ENCODE measurements around the gene ZRANB2. TPM values are rescaled to one million over a fixed set of nuclear protein-coding genes. Genes with fewer than 3 reads are reported as not detected.

The ZRANB2 gene
- total and polyA plus RNA-seq, 9 of the 15 experiments (the other 6 are each of a cell fraction or from before 2014, with no cell fraction given): 80.8 to 264 (median 157) TPM

- H3K4me1 ChIP-seq (replicated peaks in 1 of 2; ENCODE audit: control insufficient read depth in 2 of 2, insufficient read depth in 2 of 2, low read length in 2 of 2): no peaks in the 10 kb centered on the region; a peak in 2 of 5 replicates
- BruUV-seq (replicated peaks): no TSS peak
- H3K9me1 ChIP-seq (ENCODE audit: control insufficient read depth, insufficient read depth, low read length): no peaks in the 10 kb centered on the region
- FAIRE-seq: no peak
- in situ Hi-C loops (cut with MboI) (no loop called here), intact Hi-C loops (cut with micrococcal nuclease) (no loop called here)
- CTCF ChIA-PET (ENCODE audit: low intra/inter-chr PET ratio): no interaction called here
- no peak for DNase-seq (ENCODE audit: extremely low read depth in 1 of 4, low spot score in 3 of 4)
- ATAC-seq: no peak
- H3K4me3 ChIP-seq: no peak overlapping the region
- no peak overlapping the region for H3K9ac ChIP-seq (ENCODE audit: insufficient read depth in 1 of 2, low read depth in 2 of 2, low read length in 2 of 2)
- H3K36me3 ChIP-seq (ENCODE audit: control insufficient read depth, insufficient read depth, low read length): no peaks in the 10 kb centered on the region
- H4K20me1 ChIP-seq (replicated peaks; ENCODE audit: control insufficient read depth, insufficient read depth, low read length): no peaks in the 10 kb centered on the region
- no peak overlapping the region for H3K4me2 ChIP-seq (ENCODE audit: insufficient read depth, low read length)
- H3K27me3 ChIP-seq (ENCODE audit: control insufficient read depth in 2 of 2, insufficient read depth in 2 of 2, low read length in 2 of 2): no peaks in the 10 kb centered on the region; a peak in 1 of 5 replicates
- no peak overlapping the region for H2AFZ ChIP-seq (ENCODE audit: low read depth, low read length)
- TF ChIP-seq NONO (IDR thresholded peaks at IDR 0.05; ENCODE audit: low read depth in 2 of 2, low read length in 1 of 2): no peak
- no peak for TF ChIP-seq ZNF436 (CRISPR knock-in tag; IDR thresholded peaks at IDR 0.05)
- no peak for TF ChIP-seq CGGBP1 (CRISPR knock-in tag; IDR thresholded peaks at IDR 0.05)
- no peak for TF ChIP-seq ARID2 (IDR thresholded peaks at IDR 0.05)
- TF ChIP-seq ARID3A (IDR thresholded peaks at IDR 0.05; ENCODE audit: borderline replicate concordance, low read depth, low read length): no peak
- no peaks in the 10 kb centered on the region for H3K9me3 ChIP-seq (replicated peaks; ENCODE audit: control insufficient read depth, insufficient read depth, low read depth, low read length)
- 11% methylated on average over 1 of the region's 1 CpG for WGBS (ENCODE audit: insufficient coverage, low coverage, missing lambda C conversion rate)
- no peak overlapping the region for H3K27ac ChIP-seq (ENCODE audit: extremely low read depth, low read depth, low read length)
- POLR2A ChIA-PET: no interaction called here
- H3K79me2 ChIP-seq (ENCODE audit: control insufficient read depth, insufficient read depth, low read length): no peaks in the 10 kb centered on the region
Observed at GRCh38 chr1:71086331-71086730, 5.5 kb upstream of the ZRANB2 start.

All from K562 (cell line).